Retinal pigment epithelial cell (primary cell): ENCODE results near the gene TMEM242.

Source experiments
- DNase-seq: peaks from one replicate; pipeline ENCODE4 v3.0.0-alpha.2; 2010; ENCODE audit warnings: low read depth
- H3K4me3 ChIP-seq: 2 replicates; pipeline ENCODE4 v1.5.1; 2011; ENCODE audit warnings: mild to moderate bottlenecking, low read length, control low read depth, moderate library complexity
- TF ChIP-seq, protein P1 (sequence below): conservative IDR thresholded peaks from 2 replicates; pipeline ENCODE4 v1.5.1; 2011; ENCODE audit warnings: low read depth, low read length, control low read depth, inconsistent platforms

TMEM242 gene

DNA sequence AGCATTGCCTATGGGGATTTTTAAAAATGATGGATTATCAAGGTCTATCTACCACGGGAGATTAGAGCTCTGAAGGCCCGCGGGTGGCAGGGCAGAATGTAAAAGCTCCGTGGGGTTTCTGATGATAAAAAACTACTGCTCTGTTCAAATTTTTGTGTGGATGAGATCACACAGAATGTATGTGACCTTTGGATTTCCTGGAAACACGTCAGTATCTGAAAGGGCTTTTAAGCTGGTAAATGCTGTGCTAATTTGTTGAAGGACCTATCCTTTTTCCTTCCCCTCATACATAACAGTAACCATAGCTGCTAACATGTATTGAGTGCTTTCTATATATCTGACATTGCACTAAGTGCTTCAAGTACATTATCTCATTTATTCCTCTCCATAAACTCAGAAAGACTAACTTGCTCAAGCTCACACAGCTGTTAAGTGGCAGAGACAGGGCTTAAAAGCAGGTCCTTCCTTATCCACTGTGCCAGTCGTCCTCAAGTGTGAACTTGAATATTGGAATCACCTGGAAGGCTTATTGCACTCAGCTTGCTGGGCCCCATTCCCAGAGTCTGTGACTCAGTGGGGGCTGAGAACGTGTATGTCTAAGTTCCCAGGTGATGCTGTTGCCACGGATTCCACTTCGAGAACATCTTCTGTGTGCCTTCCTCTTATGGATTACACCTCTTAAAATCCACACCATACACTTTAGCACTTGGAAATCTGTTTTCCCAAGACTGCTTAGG, 1.9 kb upstream of the TMEM242 start:
- TF ChIP-seq, protein P1, sequence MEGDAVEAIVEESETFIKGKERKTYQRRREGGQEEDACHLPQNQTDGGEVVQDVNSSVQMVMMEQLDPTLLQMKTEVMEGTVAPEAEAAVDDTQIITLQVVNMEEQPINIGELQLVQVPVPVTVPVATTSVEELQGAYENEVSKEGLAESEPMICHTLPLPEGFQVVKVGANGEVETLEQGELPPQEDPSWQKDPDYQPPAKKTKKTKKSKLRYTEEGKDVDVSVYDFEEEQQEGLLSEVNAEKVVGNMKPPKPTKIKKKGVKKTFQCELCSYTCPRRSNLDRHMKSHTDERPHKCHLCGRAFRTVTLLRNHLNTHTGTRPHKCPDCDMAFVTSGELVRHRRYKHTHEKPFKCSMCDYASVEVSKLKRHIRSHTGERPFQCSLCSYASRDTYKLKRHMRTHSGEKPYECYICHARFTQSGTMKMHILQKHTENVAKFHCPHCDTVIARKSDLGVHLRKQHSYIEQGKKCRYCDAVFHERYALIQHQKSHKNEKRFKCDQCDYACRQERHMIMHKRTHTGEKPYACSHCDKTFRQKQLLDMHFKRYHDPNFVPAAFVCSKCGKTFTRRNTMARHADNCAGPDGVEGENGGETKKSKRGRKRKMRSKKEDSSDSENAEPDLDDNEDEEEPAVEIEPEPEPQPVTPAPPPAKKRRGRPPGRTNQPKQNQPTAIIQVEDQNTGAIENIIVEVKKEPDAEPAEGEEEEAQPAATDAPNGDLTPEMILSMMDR: no peak
- no peak for DNase-seq
- no peak overlapping the region for H3K4me3 ChIP-seq

DNA sequence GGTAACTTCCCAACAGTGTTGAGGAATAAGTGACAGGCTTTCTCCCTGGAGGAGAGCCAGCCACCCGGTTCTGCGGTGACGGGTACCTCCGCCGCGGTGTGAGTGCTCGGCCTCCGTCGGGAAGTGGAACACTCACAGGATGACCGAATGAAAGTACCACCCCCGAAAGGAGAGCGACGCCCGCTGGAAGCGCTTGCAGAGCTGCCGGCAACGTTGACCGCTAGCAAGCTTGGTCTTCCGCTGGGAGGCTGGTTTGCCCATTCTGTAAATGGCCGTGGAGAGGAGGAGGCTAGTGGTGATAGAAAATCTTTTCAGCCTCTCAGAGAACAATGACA, 614 bp upstream of the TMEM242 start:
- DNase-seq: peak; percentile 58
- TF ChIP-seq, protein P1: peak; percentile 23
- peak overlapping the region; percentile 80 for H3K4me3 ChIP-seq

DNA sequence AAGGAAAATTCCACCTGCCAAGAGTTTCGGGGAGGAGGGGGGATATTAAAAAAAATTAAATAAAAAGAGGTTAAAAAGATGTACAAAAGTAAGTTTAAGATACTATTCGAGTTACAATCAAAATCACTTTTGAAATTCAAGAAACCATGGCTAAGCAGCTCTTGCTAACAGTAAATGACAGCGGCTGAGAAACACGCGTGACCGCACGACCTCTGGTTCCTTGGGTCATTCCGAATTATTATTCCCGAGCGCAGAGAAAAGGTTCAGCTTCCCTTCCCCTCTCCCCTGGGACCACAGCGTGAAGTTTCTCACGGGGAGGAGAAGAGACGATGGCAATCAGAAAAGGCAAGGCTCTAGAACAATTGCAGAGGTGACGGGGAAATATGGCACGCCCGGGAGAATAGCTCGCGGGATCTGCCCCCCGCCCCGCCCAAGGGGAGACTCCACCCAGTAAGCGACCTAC, 496 bp downstream of the TMEM242 start:
- no peak for DNase-seq
- H3K4me3 ChIP-seq: peak overlapping the region; percentile 80
- TF ChIP-seq, protein P1: no peak

DNA sequence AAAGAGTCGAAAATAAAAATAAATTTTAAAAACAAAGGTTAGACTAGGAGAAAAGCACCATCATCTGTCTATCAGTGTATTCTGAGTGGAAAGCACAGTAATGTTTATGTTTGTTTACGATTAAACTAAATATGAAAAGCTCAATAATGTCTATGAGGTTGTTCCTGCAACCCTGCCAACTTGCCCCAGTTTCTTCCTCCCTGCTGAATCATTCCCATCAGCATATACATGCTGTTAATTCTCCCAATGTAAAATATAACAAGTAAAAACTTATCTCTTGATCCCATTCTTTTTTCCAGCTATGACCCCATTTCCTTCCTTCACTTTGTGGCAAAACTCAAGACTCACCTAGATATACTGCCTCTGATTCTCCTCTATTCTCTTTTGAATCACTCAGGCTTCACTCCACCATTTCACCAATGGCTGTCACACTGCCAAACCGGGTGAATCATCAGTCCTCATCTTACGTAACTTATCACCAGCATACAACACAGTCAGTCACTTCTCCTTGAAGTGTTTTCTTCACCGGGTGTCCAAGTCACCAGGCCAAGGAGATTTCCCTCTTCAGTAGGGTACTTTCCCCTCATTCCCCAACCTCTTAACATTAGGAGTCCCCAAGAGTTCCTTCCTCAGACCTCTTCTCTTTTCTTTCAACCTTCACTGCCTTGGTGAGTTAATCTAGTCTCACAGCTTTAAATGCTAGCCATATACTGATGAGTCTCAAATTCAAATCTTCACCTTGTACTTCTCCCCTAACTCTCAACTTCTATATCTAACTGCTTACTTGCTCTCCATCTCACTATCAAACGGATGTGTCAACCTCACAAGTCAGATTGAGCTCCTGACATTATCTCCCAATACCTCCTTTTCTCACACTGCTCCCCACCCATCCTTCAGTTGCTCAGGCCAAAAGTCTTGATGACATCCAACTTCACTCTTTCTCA, 6.2 kb downstream of the TMEM242 start:
- no peak for DNase-seq
- TF ChIP-seq, protein P1: no peak
- no peak overlapping the region for H3K4me3 ChIP-seq

DNA sequence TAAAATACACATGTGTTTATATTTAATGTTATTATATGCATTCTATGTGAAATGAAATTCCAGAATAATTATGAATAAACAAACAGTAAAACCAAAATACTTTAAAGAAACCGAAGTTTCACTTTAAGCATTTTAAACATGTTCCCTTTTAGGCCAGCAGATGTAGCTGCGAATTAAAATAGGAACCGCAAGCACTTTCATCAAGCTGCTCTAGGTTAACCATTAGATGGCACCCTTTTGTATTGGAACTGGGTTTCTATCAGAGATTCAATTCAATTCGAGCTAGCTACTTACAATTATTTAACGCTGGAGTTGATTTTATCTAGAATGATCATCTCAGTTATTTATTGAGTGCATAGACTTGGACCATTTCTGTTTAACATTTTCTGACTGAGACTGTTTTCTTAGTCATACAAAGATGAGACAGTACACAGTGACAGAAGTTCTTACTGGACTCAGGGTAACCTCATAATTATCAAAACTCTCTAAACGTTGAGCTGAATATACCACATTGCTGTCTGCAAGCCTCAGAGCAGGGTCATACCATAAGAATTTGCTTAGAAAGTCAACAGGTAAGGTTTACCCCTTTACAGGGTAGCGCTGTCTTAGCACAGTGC, 8.5 kb downstream of the TMEM242 start:
- DNase-seq: peak; percentile 42
- H3K4me3 ChIP-seq: no peak overlapping the region
- TF ChIP-seq, protein P1: peak; percentile 94

DNA sequence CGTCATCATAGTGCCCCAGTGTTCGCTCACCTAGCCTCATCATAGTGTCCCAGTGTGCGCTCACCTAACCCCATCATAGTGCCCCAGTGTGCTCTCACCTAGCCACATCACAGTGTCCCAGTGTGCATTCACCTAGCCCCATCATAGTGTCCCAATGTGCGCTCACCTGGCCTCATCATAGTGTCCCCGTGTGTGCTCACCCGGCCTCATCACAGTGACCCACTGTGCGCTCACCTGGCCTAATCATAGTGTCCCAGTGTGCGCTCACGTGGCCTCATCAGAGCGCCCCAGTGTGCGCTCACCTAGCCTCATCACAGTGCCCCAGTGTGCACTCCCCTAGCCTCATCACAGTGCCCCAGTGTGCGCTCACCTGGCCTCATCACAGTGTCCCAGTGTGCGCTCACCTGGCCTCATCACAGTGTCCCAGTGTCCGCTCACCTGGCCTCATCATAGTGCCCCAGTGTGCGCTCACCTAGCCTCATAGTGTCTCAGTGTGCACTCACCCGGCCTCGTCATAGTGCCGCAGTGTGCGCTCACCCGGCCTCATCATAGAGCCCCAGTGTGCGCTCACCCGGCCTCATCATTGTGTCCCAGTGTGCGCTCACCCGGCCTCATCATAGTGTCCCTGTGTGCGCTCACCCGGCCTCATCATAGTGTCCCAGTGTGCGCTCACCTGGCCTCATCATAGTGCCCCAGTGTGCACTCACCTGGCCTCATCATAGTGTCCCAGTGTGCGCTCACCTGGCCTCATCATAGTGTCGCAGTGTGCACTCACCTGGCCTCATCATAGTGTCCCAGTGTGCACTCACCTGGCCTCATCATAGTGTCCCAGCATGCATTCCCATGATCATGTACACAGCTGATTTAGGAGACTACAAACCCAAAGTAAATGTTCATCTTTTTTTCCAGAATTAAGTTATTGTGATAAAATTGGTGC, 9.5 kb downstream of the TMEM242 start:
- DNase-seq: no peak
- no peak overlapping the region for H3K4me3 ChIP-seq
- TF ChIP-seq, protein P1: no peak
